HUDEP-2 (cell line): ENCODE measurements around the gene ATP6V0A4.
"Not testable (repeated sequence)": the region's sequence is repeated elsewhere in the genome, so short reads cannot be mapped to it uniquely, and the experiment has no call there.

Source experiments
- DNase-seq, 76 experiments: peaks; one replicate each; lab custom pipeline; 2025; ENCODE audit not compliant: unreplicated experiment in 76 of 76; lab: John Stamatoyannopoulos, UW

Gene ATP6V0A4

DNA sequence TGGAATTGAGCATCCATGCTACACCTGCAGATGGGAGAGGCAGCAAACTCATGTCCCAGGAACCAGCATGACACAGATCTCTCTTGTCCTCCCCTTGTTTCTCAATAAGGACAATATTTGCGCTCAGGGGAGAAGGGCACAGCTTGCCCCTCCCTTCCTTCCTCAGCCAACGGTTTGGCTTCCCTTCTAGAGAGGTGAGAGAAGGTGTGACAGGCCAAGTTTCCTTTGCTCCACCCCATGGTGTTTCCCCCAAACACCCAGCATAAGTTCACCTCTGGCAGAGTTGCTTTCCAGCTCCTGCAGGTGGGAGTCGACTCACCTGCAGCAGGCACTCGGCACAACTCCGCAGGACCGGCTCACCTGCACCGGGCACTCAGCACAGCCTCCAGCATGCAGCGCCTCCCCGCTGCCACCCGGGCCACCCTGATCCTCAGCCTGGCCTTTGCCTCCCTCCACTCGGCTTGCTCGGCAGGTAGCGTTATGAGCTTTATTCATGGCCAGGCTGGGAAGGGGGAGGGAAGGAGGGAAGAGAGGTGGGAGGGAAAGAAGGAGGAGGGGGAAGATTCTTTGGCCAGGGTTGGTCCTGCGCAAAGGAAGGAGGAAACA is at the start of gene ATP6V0A4, which contains the start of gene TMEM213:
TSS of gene ATP6V0A4 (minus strand) at position 482 of the 606 bp plus-strand sequence. CDS start 26,949 bp downstream, outside the sequence.
TSS of gene TMEM213 (plus strand) at position 280 of the 606 bp plus-strand sequence. CDS start at position 391, 111 bp downstream.
- no peak for DNase-seq

DNA sequence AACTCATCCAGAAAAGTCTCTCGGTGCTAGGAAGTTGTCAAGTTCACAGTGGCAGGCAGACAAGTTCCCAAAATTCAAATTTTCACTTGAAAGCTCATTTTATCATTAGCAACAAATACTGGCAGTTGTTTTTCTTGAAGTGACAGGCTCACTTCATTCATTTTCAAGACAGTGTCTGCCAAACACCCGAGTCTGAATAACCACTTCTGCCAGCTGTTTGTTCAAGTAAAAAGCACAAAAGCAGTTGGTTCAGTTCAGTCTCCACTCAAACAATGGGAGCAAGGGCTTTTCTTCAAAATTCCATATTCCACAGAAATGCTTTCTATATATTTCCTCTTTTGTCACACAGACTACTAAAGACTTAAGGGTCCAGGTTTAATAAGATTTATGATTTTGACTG is 47.7 kb upstream of the ATP6V0A4 start:
- no peak for DNase-seq

DNA sequence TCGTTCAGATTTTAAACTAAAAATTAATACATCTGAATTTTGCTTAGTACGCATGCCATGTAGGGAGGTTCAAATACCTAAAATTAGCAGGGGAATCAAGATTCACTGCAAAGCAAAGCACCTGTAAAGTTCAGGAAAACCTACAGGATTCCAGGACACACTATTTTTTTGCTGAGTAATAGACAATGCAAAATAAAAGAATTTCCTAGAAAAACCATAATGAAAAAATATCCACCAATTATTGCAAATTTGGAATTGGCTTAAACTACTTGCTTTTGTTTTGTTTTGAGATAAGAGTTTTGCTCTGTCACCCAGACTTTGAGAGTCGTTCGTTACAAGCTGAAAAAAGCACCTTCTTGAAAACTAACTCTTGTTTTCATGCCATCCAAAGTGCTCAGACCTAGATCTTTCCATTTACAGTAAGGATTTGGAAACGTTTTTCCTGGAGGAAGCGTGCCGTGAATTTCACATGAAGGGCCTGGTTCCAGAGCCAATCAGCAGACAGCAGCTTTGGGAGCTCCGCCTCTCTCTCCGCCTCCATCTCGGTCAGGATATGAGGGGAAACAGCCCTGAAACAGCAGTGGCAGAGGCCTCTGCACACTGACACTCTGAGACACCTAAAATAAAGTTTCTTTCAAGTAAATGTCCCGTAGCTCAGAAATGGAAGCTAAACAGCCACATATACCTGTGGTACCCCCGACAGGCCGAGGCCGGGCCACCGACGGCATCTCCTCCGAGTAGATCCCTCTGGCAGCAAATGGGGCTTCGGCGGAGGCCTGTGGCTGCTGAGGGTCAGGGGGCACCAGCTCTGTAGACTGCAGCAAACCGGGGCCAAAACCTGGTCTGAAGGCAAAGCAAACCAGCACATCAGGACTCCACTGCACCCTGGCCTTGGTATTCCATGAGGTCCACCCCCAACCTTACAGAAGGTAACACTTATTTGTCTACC is 45.9 kb upstream of the ATP6V0A4 start:
- no peak for DNase-seq

GRCh38 chr7:138842111-138842510 is 44.1 kb upstream of the ATP6V0A4 start:
- no peak for DNase-seq

DNA sequence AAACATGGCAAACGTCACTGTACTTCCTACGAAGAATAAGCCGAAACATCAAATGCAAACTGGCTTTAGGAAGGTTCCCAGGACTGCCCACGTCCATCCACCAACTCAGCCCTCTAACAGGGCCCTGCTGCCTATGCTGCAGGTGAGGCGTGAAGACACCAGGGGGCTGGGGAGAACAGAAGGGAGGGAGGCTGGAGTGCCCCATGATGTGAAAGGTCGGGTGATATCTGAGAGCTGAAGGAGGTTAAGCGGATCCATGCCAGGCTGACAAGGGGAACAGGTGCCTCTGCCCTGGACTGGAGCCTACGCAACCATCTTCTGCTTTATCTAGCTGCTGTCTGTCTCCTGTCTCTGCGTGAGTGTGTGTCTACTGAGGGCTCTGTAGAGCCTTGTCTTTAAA is 40.2 kb upstream of the ATP6V0A4 start:
- no peak for DNase-seq

DNA sequence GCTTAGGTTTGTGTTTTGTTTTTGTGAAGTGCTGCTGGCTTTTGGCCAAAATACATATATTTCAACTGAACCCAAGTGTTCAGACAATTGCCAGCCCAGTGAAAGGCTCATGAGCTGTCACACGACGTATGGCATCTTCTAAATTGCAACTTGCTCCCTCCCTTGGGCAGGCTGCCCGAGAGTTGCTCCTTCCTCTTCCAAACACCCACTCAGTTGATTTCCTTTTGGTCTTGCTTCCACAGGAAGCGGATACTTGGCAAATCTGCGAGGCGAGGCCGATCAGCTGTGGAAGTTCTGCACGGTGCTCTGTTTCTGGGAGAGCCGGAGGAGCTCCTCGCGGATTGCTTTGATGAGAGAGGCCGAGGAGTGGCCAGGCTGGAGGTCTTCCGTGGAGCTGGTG is 39.6 kb upstream of the ATP6V0A4 start:
- no peak for DNase-seq

DNA sequence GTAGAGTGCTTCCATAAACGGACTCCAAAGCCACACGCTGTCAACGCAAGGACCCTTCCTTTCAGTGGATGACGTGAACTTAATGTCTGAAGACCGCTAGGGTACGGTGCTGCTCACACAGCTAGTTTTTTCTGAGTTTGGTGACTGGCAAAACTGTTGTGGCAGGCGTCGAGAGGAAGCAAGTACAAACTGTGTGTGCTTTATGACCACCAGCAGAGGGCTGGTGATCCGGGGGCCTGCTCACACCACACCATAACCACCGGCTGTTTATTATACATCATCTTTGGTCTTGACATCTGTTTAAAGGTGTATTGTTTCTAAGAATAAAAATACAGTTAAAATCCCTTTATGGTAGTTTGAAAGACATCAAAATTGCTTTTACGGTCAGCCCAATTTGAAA is 37.1 kb upstream of the ATP6V0A4 start:
- DNase-seq = no peak

DNA sequence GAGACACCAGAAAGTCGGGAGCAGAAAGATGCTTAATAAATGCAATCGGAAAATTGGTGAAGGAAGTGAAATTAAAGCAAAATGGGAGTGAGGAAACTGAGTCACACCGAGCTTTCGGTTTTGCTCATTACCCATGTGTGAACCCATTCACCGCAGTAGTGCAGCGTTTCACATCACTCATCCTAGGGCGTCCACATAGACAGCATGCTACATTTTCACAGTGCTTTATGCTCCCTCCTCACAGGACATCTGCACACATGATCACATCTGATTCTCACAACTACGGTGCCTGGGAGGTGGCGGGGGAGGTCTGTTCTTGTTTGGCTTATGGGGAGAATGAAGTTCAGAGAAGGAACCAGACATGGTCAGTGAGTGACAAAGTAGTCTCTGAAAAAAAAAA is 36.6 kb upstream of the ATP6V0A4 start:
- no peak for DNase-seq

- no peak for DNase-seq
Observed at GRCh38 chr7:138833596-138833995, 35.6 kb upstream of the ATP6V0A4 start.

DNA sequence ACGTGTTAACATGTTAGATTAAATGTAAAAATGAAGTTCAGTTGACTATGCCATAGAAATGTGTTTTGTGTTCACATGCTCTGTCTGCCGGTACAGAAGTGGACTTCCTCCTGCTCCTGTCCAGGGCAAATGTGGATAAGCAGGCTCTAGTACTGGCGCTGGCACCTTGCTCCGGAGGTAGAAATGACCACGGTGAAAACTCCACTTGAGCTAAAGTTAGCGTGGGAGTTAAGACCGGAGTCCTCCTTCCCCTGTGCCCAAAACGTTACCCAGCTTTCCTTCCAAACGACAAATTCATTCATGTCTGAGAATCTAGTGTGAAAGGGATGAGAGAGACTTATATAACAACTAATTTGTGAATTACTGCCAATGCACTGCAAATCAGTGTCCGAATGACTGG is 35.0 kb upstream of the ATP6V0A4 start:
- DNase-seq = no peak

GRCh38 chr7:138829335-138829734 is 31.3 kb upstream of the ATP6V0A4 start:
- no peak for DNase-seq

GRCh38 chr7:138828302-138828701 is 30.3 kb upstream of the ATP6V0A4 start:
- no peak for DNase-seq

DNA sequence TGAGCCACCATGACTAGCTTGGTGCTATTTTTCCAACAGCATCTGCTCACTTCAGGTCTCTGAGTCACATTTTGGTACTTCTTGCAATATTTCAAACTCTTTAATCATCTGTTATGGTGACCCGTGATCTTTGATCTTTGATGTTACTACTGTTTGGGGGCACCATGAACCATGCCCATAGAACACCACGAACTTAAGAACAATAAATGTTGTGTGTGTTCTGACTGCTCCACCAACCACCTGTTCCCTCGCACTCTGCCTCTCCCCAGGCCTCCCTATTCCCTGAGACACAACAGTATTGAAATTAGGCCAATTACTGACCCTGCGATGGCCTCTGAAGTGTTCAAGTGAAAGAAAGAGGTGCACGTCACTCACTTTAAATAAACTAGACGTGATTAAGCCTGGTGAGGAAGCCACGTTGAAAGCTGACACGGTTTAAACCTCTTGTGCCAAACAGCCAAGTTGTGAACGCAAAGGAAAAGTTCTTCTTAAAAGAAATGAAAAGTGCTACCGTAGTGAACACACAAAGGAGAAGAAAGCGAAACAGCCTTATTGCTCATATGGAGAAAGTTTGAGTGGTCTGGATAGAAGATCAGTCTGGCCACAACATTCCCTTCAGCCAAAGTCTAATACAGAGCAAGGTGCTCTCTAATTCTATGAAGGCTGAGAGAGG is 27.2 kb upstream of the ATP6V0A4 start:
- DNase-seq = no peak

- DNase-seq = no peak
Observed at GRCh38 chr7:138822867-138823535, 25.0 kb upstream of the ATP6V0A4 start.

- no peak for DNase-seq
Observed at GRCh38 chr7:138821912-138822311, 23.9 kb upstream of the ATP6V0A4 start.

DNA sequence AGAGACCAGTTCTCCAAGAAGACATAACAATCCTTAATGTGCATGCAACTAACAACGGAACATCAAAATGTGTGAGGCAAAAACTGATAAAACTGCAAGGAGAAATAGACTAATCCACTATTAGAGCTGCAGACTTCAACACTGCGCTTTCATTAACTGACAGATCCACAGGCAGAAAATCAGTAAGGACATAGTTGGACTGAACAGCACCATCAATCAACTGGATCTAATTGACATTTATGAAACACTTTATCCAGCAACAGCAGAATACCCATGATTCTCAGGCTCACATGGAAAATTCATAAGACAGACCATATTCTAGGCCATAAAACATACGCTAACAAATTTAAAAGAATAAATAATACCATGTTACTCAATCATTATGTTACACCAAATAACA is 21.6 kb upstream of the ATP6V0A4 start:
- DNase-seq = no peak

- DNase-seq = no peak
Observed at GRCh38 chr7:138816650-138817049, 18.7 kb upstream of the ATP6V0A4 start.

DNA sequence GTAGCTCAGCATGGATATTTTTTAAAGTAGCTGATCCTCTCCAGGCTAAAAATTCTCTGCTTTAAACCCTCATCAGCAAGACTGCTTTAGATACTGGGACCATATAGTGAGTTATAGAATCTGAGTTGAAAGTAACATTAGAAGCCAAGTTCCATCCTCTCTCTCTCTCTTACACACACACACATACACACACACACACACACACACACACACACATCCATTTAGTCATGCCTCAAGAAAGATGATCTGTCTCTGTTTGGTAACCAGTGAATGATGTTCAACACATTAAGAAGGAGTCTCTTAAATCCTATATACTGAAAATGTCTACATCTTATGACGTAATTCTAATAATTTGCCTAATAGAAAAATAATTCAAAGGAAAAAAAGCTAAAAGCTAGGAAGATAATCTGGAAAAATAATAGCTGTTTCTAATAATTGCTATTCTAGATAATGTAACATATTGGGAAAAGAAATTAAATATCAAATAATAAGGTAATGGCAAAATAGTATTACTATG is 16.9 kb upstream of the ATP6V0A4 start:
- DNase-seq = no peak

- no peak for DNase-seq
Observed at GRCh38 chr7:138813945-138814344, 15.9 kb upstream of the ATP6V0A4 start.

DNA sequence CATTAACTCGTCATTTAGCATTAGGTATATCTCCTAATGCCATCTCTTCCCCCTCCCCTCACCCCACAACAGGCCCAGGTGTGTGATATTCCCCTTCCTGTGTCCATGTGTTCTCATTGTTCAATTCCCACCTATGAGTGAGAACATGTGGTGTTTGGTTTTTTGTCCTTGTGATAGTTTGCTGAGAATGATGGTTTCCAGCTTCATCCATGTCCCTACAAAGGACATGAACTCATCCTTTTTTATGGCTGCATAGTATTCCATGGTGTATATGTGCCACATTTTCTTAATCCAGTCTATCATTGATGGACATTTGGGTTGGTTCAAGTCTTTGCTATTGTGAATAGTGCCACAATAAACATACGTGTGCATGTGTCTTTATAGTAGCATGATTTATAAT is 13.3 kb upstream of the ATP6V0A4 start:
- not testable (repeated sequence) for DNase-seq

DNA sequence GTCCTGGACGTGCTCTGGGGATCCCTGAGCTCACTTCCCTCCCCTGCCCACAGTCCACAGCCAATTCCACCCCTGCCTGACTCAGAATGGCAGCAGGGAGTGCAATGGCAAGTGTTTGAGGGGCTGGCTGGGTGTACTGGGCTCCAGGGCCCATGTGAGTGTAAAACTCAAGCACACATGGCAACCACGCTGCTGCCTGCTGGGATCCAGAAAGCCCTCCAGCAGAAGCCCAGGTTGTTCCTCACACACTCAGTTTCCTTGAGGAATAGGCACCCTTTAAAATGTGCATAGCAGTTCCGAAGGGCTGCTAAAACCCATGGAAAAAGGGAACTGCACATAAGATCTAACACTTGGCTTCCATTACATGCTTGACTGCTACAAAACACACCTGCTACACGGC is 11.3 kb upstream of the ATP6V0A4 start:
- DNase-seq = no peak
